ENCODE measurements around the gene MED7. TPM values are rescaled to one million over a fixed set of nuclear protein-coding genes. Genes with fewer than 3 reads are reported as not detected.

MED7 gene
- total and polyA plus RNA-seq, 10 of the 15 experiments (the other 5 are each of a cell fraction or from before 2014, with no cell fraction given) = 9.3 to 47.7 (median 22.7) TPM

DNA sequence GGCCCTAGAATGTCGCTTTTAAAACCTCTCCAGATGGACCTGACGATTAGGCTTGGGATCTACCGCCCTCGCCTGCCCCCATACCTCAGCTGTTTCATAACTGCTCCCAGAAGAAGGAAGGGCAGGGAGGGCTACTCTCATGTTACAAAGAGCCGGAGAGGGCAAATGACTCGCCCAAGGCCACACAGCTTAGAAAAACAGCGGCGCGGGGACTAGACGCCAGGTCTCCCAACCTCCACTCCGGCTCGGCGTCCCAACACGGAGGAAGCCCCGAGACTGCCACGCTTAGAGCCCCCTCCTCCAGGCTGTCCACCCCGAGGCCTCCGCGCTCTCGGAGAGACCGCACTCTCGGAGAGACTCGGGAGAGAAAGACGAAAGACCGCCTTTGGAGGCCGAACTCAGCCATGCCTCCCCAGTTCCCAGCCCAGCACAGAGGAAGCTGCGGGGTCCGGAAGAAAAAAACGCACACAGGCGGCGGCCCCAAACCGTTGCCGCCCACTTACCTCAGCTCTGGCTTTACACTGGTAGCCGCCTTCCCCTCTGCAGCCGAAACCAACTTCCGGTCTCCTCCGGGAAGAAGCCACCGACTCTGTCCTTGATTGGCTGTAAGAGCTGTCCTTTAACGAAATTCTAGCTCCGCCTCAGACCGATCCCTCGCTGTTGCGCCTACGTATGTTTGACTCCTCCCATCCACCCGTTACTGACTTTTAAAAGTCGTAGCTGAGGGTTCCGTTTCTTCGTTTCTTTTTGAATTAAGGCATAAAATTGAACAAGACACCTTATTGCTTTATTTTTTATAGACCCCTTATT is at the start of gene MED7 (continued):
- TF ChIP-seq, protein P1, sequence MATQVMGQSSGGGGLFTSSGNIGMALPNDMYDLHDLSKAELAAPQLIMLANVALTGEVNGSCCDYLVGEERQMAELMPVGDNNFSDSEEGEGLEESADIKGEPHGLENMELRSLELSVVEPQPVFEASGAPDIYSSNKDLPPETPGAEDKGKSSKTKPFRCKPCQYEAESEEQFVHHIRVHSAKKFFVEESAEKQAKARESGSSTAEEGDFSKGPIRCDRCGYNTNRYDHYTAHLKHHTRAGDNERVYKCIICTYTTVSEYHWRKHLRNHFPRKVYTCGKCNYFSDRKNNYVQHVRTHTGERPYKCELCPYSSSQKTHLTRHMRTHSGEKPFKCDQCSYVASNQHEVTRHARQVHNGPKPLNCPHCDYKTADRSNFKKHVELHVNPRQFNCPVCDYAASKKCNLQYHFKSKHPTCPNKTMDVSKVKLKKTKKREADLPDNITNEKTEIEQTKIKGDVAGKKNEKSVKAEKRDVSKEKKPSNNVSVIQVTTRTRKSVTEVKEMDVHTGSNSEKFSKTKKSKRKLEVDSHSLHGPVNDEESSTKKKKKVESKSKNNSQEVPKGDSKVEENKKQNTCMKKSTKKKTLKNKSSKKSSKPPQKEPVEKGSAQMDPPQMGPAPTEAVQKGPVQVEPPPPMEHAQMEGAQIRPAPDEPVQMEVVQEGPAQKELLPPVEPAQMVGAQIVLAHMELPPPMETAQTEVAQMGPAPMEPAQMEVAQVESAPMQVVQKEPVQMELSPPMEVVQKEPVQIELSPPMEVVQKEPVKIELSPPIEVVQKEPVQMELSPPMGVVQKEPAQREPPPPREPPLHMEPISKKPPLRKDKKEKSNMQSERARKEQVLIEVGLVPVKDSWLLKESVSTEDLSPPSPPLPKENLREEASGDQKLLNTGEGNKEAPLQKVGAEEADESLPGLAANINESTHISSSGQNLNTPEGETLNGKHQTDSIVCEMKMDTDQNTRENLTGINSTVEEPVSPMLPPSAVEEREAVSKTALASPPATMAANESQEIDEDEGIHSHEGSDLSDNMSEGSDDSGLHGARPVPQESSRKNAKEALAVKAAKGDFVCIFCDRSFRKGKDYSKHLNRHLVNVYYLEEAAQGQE (IDR thresholded peaks at IDR 0.05; ENCODE audit: low read depth, low read length) = no peak
- TF ChIP-seq, protein P2, sequence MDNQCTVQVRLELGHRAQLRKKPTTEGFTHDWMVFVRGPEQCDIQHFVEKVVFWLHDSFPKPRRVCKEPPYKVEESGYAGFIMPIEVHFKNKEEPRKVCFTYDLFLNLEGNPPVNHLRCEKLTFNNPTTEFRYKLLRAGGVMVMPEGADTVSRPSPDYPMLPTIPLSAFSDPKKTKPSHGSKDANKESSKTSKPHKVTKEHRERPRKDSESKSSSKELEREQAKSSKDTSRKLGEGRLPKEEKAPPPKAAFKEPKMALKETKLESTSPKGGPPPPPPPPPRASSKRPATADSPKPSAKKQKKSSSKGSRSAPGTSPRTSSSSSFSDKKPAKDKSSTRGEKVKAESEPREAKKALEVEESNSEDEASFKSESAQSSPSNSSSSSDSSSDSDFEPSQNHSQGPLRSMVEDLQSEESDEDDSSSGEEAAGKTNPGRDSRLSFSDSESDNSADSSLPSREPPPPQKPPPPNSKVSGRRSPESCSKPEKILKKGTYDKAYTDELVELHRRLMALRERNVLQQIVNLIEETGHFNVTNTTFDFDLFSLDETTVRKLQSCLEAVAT (IDR thresholded peaks at IDR 0.05) = peak; percentile 23; the same call in 1 of the 2 replicates
- TF ChIP-seq, protein P3, sequence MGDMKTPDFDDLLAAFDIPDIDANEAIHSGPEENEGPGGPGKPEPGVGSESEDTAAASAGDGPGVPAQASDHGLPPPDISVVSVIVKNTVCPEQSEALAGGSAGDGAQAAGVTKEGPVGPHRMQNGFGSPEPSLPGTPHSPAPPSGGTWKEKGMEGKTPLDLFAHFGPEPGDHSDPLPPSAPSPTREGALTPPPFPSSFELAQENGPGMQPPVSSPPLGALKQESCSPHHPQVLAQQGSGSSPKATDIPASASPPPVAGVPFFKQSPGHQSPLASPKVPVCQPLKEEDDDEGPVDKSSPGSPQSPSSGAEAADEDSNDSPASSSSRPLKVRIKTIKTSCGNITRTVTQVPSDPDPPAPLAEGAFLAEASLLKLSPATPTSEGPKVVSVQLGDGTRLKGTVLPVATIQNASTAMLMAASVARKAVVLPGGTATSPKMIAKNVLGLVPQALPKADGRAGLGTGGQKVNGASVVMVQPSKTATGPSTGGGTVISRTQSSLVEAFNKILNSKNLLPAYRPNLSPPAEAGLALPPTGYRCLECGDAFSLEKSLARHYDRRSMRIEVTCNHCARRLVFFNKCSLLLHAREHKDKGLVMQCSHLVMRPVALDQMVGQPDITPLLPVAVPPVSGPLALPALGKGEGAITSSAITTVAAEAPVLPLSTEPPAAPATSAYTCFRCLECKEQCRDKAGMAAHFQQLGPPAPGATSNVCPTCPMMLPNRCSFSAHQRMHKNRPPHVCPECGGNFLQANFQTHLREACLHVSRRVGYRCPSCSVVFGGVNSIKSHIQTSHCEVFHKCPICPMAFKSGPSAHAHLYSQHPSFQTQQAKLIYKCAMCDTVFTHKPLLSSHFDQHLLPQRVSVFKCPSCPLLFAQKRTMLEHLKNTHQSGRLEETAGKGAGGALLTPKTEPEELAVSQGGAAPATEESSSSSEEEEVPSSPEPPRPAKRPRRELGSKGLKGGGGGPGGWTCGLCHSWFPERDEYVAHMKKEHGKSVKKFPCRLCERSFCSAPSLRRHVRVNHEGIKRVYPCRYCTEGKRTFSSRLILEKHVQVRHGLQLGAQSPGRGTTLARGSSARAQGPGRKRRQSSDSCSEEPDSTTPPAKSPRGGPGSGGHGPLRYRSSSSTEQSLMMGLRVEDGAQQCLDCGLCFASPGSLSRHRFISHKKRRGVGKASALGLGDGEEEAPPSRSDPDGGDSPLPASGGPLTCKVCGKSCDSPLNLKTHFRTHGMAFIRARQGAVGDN (IDR thresholded peaks at IDR 0.05) = peak; percentile 29; the same call in 1 of the 2 replicates
- TF ChIP-seq ESRRA (IDR thresholded peaks at IDR 0.05; ENCODE audit: low read length) (no peak), NFXL1 (IDR thresholded peaks at IDR 0.05; ENCODE audit: borderline replicate concordance) (no peak), YBX1 (IDR thresholded peaks at IDR 0.05) (no peak), NFYA (IDR thresholded peaks at IDR 0.05; ENCODE audit: borderline replicate concordance, low read depth, low read length) (no peak; the same call in 1 of the 2 replicates), SIN3A (IDR thresholded peaks at IDR 0.05; ENCODE audit: low read depth, low read length) (no peak; the same call in 1 of the 2 replicates), NR2C1 (IDR thresholded peaks at IDR 0.05) (no peak), TCF12 (IDR thresholded peaks at IDR 0.05; ENCODE audit: low read depth, low read length) (0 out of 2 replicates have a peak, but pooled peaks have one; percentile 45), MXI1 (IDR thresholded peaks at IDR 0.05; ENCODE audit: low read depth, low read length) (peak; percentile 39; the same call in 1 of the 2 replicates), ASH2L (IDR thresholded peaks at IDR 0.05; ENCODE audit: borderline replicate concordance, low read depth) (no peak), MYB (IDR thresholded peaks at IDR 0.05; ENCODE audit: borderline replicate concordance, low read depth, low read length) (no peak), TCF3 (IDR thresholded peaks at IDR 0.05; ENCODE audit: borderline replicate concordance, insufficient read depth, low read depth, low read length) (0 out of 2 replicates have a peak, but pooled peaks have one; percentile 8)
- TF ChIP-seq, protein P4, sequence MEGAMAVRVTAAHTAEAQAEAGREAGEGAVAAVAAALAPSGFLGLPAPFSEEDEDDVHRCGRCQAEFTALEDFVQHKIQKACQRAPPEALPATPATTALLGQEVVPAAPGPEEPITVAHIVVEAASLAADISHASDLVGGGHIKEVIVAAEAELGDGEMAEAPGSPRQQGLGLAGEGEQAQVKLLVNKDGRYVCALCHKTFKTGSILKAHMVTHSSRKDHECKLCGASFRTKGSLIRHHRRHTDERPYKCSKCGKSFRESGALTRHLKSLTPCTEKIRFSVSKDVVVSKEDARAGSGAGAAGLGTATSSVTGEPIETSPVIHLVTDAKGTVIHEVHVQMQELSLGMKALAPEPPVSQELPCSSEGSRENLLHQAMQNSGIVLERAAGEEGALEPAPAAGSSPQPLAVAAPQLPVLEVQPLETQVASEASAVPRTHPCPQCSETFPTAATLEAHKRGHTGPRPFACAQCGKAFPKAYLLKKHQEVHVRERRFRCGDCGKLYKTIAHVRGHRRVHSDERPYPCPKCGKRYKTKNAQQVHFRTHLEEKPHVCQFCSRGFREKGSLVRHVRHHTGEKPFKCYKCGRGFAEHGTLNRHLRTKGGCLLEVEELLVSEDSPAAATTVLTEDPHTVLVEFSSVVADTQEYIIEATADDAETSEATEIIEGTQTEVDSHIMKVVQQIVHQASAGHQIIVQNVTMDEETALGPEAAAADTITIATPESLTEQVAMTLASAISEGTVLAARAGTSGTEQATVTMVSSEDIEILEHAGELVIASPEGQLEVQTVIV (IDR thresholded peaks at IDR 0.05; ENCODE audit: borderline replicate concordance, partially characterized antibody) = peak; percentile 50
- TF ChIP-seq, protein P5, sequence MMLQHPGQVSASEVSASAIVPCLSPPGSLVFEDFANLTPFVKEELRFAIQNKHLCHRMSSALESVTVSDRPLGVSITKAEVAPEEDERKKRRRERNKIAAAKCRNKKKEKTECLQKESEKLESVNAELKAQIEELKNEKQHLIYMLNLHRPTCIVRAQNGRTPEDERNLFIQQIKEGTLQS (IDR thresholded peaks at IDR 0.05; ENCODE audit: borderline replicate concordance, extremely low read depth, low read depth, low read length) = no peak

All from GM12878 (cell line).